ENCODE measurements around the gene HNRNPA0. TPM values are rescaled to one million over a fixed set of nuclear protein-coding genes. Genes with fewer than 3 reads are reported as not detected.

HNRNPA0 gene
- total RNA-seq = 41.6 TPM

GRCh38 chr5:137754188-137754960 is at the start of gene HNRNPA0:
HNRNPA0 (minus strand) TSS chr5:137754363; CDS start chr5:137754066, 297 bp downstream.

GRCh38 chr5:137735555-137736284 is 18.4 kb downstream of the HNRNPA0 start, which contains the start of gene KLHL3:
KLHL3 (minus strand) TSS chr5:137736089; CDS start chr5:137735646, 443 bp downstream.

Other genes starting within 250 kb of the HNRNPA0 start
- 23.7 TPM for gene KLHL3, start 18.3 kb downstream of the HNRNPA0 start, total RNA-seq
- 15.9 TPM for gene MYOT, start 113.5 kb upstream of the HNRNPA0 start, total RNA-seq
- gene PKD2L2, start 135.1 kb upstream of the HNRNPA0 start, total RNA-seq = not detected

All from camera-type eye (tissue), 1 donor.